Muscle of leg (tissue), 11 donors: ENCODE results near the gene FAF1. TPM values are rescaled to one million over a fixed set of nuclear protein-coding genes. Genes with fewer than 3 reads are reported as not detected.

Source experiments
- DNase-seq: peaks from one replicate; pipeline ENCODE4 v3.0.0; 2013
- H3K27ac ChIP-seq: one replicate; pipeline ENCODE4 v1.5.1; 2013; ENCODE audit warnings: mild to moderate bottlenecking, low read length, control low read depth
- H3K27me3 ChIP-seq: one replicate; pipeline ENCODE4 v1.6.1; 2013; ENCODE audit warnings: low read length; ENCODE audit not compliant: control insufficient read depth, insufficient read depth
- H3K36me3 ChIP-seq: one replicate; pipeline ENCODE4 v1.6.1; 2013; ENCODE audit warnings: low read length; ENCODE audit not compliant: control insufficient read depth, insufficient read depth
- H3K4me1 ChIP-seq: one replicate; pipeline ENCODE4 v1.6.1; 2013; ENCODE audit warnings: low read length; ENCODE audit not compliant: control insufficient read depth, insufficient read depth
- H3K4me3 ChIP-seq: one replicate; pipeline ENCODE4 v1.5.1; 2013; ENCODE audit warnings: low read length, control low read depth
- H3K9me3 ChIP-seq: replicated peaks from 2 replicates; pipeline ENCODE4 v1.6.1; 2013; ENCODE audit warnings: low read depth, low read length; ENCODE audit not compliant: control insufficient read depth
- WGBS: methylation state at CpG from one replicate; pipeline ENCODE4 v1.1.5; 2013; ENCODE audit warnings: missing lambda C conversion rate; ENCODE audit not compliant: insufficient coverage; 5-methylcytosine and 5-hydroxymethylcytosine counted together
- polyA plus RNA-seq, 8 donors: library from polyadenylated mRNA; unstranded; fragments of 120-200 nt; gene quantifications; one replicate each; pipeline versions ENCODE4 v1.2.1 to v1.2.3, GENCODE V29; 2013; ENCODE audit warnings: inconsistent platforms in 1 of 8, low replicate concordance in 1 of 8; ENCODE audit not compliant: insufficient read length in 8 of 8, insufficient read depth in 1 of 8
- total RNA-seq: library from RNA; stranded (reverse); fragments of 120-200 nt; gene quantifications from one replicate; pipeline ENCODE4 v1.2.4, GENCODE V29; 2013

The FAF1 gene
- total and polyA plus RNA-seq, 9 donors, result 35.6 to 51.7 (median 38.6) TPM

GRCh38 chr1:50526431-50526830 is 433.6 kb downstream of the FAF1 start:
- no CpG with 5 or more reads among the region's 1 CpG for WGBS
- Histone ChIP-seq H3K9me3 (peaks cover 7% of the 10 kb centered on the region), H3K4me1 (no peaks in the 10 kb centered on the region), H3K27me3 (no peaks in the 10 kb centered on the region), H3K27ac (no peak overlapping the region), H3K36me3 (no peaks in the 10 kb centered on the region), H3K4me3 (no peak overlapping the region)
- DNase-seq, result no peak

GRCh38 chr1:50523548-50523947 is 436.5 kb downstream of the FAF1 start:
- WGBS, result no CpG with 5 or more reads among the region's 3 CpGs
- no peak for DNase-seq
- Histone ChIP-seq H3K9me3 (peaks cover 7% of the 10 kb centered on the region), H3K27me3 (no peaks in the 10 kb centered on the region), H3K4me3 (no peak overlapping the region), H3K36me3 (no peaks in the 10 kb centered on the region), H3K27ac (no peak overlapping the region), H3K4me1 (no peaks in the 10 kb centered on the region)

- no peaks in the 10 kb centered on the region for H3K36me3 ChIP-seq
- H3K27ac ChIP-seq, result no peak overlapping the region
- H3K27me3 ChIP-seq, result no peaks in the 10 kb centered on the region
- no CpG with 5 or more reads among the region's 1 CpG for WGBS
- no peak for DNase-seq
- H3K4me1 ChIP-seq, result no peaks in the 10 kb centered on the region
- peaks cover 7% of the 10 kb centered on the region for H3K9me3 ChIP-seq
- H3K4me3 ChIP-seq, result no peak overlapping the region
These were observed 437.2 kb downstream of the FAF1 start for GRCh38 chr1:50522691-50523342.

GRCh38 chr1:50521703-50522102 is 438.4 kb downstream of the FAF1 start:
- H3K9me3 ChIP-seq, result peaks cover 7% of the 10 kb centered on the region
- no peak overlapping the region for H3K27ac ChIP-seq
- H3K27me3 ChIP-seq, result no peaks in the 10 kb centered on the region
- no peak overlapping the region for H3K4me3 ChIP-seq
- no CpG with 5 or more reads among the region's 4 CpGs for WGBS
- no peak for DNase-seq
- H3K4me1 ChIP-seq, result no peaks in the 10 kb centered on the region
- H3K36me3 ChIP-seq, result no peaks in the 10 kb centered on the region

- DNase-seq, result no peak
- H3K9me3 ChIP-seq, result no peaks in the 10 kb centered on the region
- H3K4me3 ChIP-seq, result no peak overlapping the region
- H3K4me1 ChIP-seq, result no peaks in the 10 kb centered on the region
- H3K36me3 ChIP-seq, result no peaks in the 10 kb centered on the region
- no peaks in the 10 kb centered on the region for H3K27me3 ChIP-seq
- H3K27ac ChIP-seq, result no peak overlapping the region
These were observed 442.6 kb downstream of the FAF1 start for GRCh38 chr1:50517488-50517887.

GRCh38 chr1:50516056-50516455 is 444.0 kb downstream of the FAF1 start:
- H3K4me3 ChIP-seq, result no peak overlapping the region
- H3K27ac ChIP-seq, result no peak overlapping the region
- no peaks in the 10 kb centered on the region for H3K4me1 ChIP-seq
- no peaks in the 10 kb centered on the region for H3K36me3 ChIP-seq
- H3K27me3 ChIP-seq, result no peaks in the 10 kb centered on the region
- H3K9me3 ChIP-seq, result no peaks in the 10 kb centered on the region
- DNase-seq, result no peak
- no CpG with 5 or more reads among the region's 3 CpGs for WGBS

- no peak for DNase-seq
- Histone ChIP-seq H3K4me3 (no peak overlapping the region), H3K27ac (no peak overlapping the region), H3K36me3 (no peaks in the 10 kb centered on the region), H3K4me1 (no peaks in the 10 kb centered on the region), H3K9me3 (peaks cover 5% of the 10 kb centered on the region), H3K27me3 (no peaks in the 10 kb centered on the region)
These were observed 452.0 kb downstream of the FAF1 start for GRCh38 chr1:50508040-50508586.

GRCh38 chr1:50505427-50505826 is 454.6 kb downstream of the FAF1 start:
- no peak for DNase-seq
- Histone ChIP-seq H3K27me3 (no peaks in the 10 kb centered on the region), H3K27ac (no peak overlapping the region), H3K4me3 (no peak overlapping the region), H3K4me1 (no peaks in the 10 kb centered on the region), H3K36me3 (no peaks in the 10 kb centered on the region), H3K9me3 (peaks cover 5% of the 10 kb centered on the region)

GRCh38 chr1:50503515-50503914 is 456.6 kb downstream of the FAF1 start:
- no peak overlapping the region for H3K27ac ChIP-seq
- WGBS, result 100% methylated on average over 1 of the region's 1 CpG
- no peak for DNase-seq
- H3K9me3 ChIP-seq, result peaks cover 7% of the 10 kb centered on the region
- no peaks in the 10 kb centered on the region for H3K36me3 ChIP-seq
- no peaks in the 10 kb centered on the region for H3K27me3 ChIP-seq
- H3K4me1 ChIP-seq, result no peaks in the 10 kb centered on the region
- no peak overlapping the region for H3K4me3 ChIP-seq

- Histone ChIP-seq H3K4me1 (no peaks in the 10 kb centered on the region), H3K9me3 (peaks cover 7% of the 10 kb centered on the region), H3K27ac (no peak overlapping the region), H3K4me3 (no peak overlapping the region), H3K36me3 (no peaks in the 10 kb centered on the region), H3K27me3 (no peaks in the 10 kb centered on the region)
- no peak for DNase-seq
- WGBS, result no CpG with 5 or more reads among the region's 2 CpGs
These were observed 457.9 kb downstream of the FAF1 start for GRCh38 chr1:50502147-50502546.

GRCh38 chr1:50497007-50497406 is 463.1 kb downstream of the FAF1 start:
- Histone ChIP-seq H3K27ac (no peak overlapping the region), H3K27me3 (no peaks in the 10 kb centered on the region), H3K4me3 (no peak overlapping the region), H3K36me3 (no peaks in the 10 kb centered on the region), H3K4me1 (no peaks in the 10 kb centered on the region), H3K9me3 (peaks cover 2% of the 10 kb centered on the region)
- WGBS, result no CpG with 5 or more reads among the region's 1 CpG
- no peak for DNase-seq
